ENCODE measurements around the gene TBC1D22A. TPM values are rescaled to one million over a fixed set of nuclear protein-coding genes. Genes with fewer than 3 reads are reported as not detected.

Gene TBC1D22A
- total and polyA plus RNA-seq, 2 experiments from 2014 or later, result 16.6 to 18.5 TPM

DNA sequence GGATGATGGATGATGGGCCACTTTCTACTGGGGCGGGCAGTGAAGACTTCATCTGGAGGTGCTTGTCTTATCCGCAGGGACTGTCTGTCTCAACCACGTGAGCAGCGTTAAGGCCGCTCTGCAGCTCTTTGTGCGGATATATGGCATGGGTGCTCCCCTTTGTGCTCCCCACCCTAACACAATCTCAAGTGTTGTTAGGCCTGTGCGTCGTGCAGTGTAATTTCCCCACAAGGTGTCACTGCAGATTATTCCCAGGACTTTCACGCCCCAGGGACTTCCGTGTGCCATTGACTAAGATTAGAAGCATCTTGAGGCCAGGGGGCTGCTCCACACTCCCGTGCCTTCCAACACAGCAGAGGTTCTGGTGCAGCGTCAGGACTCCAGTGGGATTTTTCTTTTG lies 65.3 kb downstream of the TBC1D22A start:
- no peak overlapping the region for H3K27ac ChIP-seq
- DNase-seq (ENCODE audit: low read depth in 1 of 2, low spot score in 1 of 2), result no peak
- H3K4me3 ChIP-seq, result no peak overlapping the region
- H3K27me3 ChIP-seq, result no peaks in the 10 kb centered on the region
- TF ChIP-seq CTCF (IDR thresholded peaks at IDR 0.05; ENCODE audit: low read depth, low read length), result no peak
- H3K36me3 ChIP-seq, result no peaks in the 10 kb centered on the region
- no peaks in the 10 kb centered on the region for H3K9me3 ChIP-seq (ENCODE audit: low read depth)
- no peaks in the 10 kb centered on the region for H3K4me1 ChIP-seq (ENCODE audit: low read depth)

- Histone ChIP-seq H3K36me3 (no peaks in the 10 kb centered on the region), H3K9me3 (ENCODE audit: low read depth) (no peaks in the 10 kb centered on the region), H3K27me3 (no peaks in the 10 kb centered on the region), H3K4me1 (ENCODE audit: low read depth) (no peaks in the 10 kb centered on the region), H3K4me3 (no peak overlapping the region), H3K27ac (no peak overlapping the region)
- TF ChIP-seq CTCF (IDR thresholded peaks at IDR 0.05; ENCODE audit: low read depth, low read length), result no peak
- DNase-seq (ENCODE audit: low read depth in 1 of 2, low spot score in 1 of 2), result no peak
Measured at GRCh38 chr22:46828323-46828900, 66.0 kb downstream of the TBC1D22A start.

DNA sequence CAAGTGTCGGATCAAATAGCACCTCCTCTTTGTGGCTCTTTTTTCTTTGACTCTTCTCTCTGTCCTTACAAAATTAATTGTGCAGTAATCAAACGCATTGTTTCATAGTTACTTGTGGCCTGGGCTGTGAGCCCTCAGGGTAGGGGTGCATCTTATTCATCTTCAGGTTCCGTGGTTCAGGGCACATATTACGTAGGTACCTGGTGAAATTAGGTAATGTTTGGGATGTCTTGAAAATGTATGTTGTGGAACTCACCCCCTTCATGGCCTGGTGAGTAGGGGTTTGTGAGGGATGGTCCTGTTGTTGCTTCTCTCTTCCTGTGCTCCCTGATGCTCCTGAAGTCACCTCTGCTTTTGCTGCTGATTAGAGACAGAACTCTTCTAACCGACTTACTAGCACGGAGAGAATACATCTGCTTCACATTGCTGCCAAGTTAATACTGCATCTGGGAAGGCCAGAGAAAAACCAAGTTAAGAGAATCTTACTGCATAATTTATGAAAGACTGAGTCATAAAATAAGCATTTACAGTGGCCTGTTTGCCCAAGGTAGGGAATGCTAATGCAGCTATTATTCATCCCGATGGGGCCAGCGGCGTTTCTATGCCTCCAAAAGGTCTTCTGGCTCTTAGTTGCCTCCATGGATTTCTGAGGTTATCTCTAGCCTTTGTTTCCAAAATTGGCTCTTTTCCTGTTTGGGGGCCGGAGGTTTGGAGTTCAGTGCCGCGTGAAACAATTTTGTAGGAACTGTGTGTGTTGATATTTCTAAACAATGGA lies 66.9 kb downstream of the TBC1D22A start:
- Histone ChIP-seq H3K36me3 (no peaks in the 10 kb centered on the region), H3K27ac (no peak overlapping the region), H3K4me1 (ENCODE audit: low read depth) (no peaks in the 10 kb centered on the region), H3K4me3 (no peak overlapping the region), H3K9me3 (ENCODE audit: low read depth) (no peaks in the 10 kb centered on the region), H3K27me3 (no peaks in the 10 kb centered on the region)
- TF ChIP-seq CTCF (IDR thresholded peaks at IDR 0.05; ENCODE audit: low read depth, low read length), result no peak
- peak in 1 of 2 donors; percentile 91 for DNase-seq (ENCODE audit: low read depth in 1 of 2, low spot score in 1 of 2)

DNA sequence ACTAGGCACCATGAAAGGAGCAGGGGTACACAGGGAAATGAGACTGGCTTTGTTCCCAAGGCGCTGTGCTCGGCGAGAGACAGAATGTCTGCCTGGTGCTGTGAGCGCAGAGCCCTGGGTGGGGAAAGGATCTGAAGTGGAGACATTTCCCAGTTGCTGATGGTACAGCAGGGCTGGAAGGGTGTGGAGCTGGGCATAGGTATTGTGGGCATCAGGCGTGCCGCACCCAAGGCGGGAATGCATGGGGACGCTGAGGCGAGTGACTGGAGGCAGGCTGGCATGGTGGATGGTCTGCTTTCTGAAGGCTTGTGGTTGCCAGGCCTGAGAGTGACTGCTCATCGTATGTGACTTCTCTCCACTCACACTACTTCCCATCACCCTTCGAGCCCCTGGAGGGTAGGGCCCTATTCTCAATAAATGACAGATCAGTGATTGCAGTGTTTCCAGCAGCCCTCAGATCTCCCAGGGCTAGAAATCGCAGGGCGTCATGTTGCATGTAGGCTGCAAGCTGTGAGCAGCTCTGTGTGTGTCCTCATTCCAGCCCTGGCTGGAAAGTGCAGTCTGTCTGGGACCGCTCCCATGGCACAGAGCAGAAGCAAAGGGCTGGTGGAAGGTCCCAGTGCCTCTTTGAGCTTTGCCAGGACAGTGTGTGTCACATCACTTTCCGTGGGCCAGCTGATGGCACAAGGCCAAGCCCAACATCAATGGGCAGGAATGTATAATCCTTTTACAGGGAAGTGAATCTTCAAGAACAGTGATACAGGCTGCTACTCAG lies 67.7 kb downstream of the TBC1D22A start:
- Histone ChIP-seq H3K36me3 (no peaks in the 10 kb centered on the region), H3K4me3 (no peak overlapping the region), H3K27ac (no peak overlapping the region), H3K9me3 (ENCODE audit: low read depth) (no peaks in the 10 kb centered on the region), H3K4me1 (ENCODE audit: low read depth) (no peaks in the 10 kb centered on the region), H3K27me3 (no peaks in the 10 kb centered on the region)
- TF ChIP-seq CTCF (IDR thresholded peaks at IDR 0.05; ENCODE audit: low read depth, low read length), result no peak
- DNase-seq (ENCODE audit: low read depth in 1 of 2, low spot score in 1 of 2), result peak in 1 of 2 donors; percentile 46

DNA sequence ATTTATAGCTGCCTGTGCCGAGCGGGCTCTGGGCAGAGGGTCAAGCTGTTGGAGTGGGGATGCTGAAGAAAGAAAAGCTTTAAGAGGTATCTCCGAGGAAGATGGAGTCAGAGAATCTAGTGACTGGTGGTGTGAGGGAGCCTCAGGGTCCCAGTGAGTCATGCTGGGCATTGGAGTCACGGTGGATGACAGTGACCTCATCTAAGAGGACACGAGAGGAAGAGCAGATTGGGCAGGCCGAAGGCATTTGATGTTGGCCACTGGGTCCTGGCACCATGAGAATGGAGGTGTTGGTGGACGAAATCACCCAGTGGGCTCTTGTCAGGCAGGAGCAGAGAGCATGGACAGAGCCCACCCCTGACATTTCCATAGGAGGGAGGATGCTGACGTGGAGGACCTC lies 68.4 kb downstream of the TBC1D22A start:
- TF ChIP-seq CTCF (IDR thresholded peaks at IDR 0.05; ENCODE audit: low read depth, low read length), result no peak
- no peaks in the 10 kb centered on the region for H3K36me3 ChIP-seq
- no peak overlapping the region for H3K27ac ChIP-seq
- no peak for DNase-seq (ENCODE audit: low read depth in 1 of 2, low spot score in 1 of 2)
- no peaks in the 10 kb centered on the region for H3K4me1 ChIP-seq (ENCODE audit: low read depth)
- H3K9me3 ChIP-seq (ENCODE audit: low read depth), result no peaks in the 10 kb centered on the region
- H3K4me3 ChIP-seq, result no peak overlapping the region
- no peaks in the 10 kb centered on the region for H3K27me3 ChIP-seq

All from cardiac muscle cell (in vitro differentiated cells and primary cell).